Stimulated activated CD8-positive, alpha-beta memory T cell treated with anti-CD3 and anti-CD28 coated beads, Interleukin-4, amount 100 ng/mL, for 1 hour (primary cell): Measurements from ENCODE around the gene TNFAIP8L2.
"Not testable (repeated sequence)": the region's sequence is repeated elsewhere in the genome, so short reads cannot be mapped to it uniquely, and the experiment has no call there.

Experiments
- DNase-seq, 2 donors: peaks; one replicate each; pipeline ENCODE4 v3.0.0-alpha.2; 2020; ENCODE audit warnings: low read depth in 2 of 2, low spot score in 1 of 2

TNFAIP8L2 gene

GRCh38 chr1:151188667-151189066 is 32.2 kb downstream of the TNFAIP8L2 start:
- not testable (repeated sequence) for DNase-seq

GRCh38 chr1:151189637-151190445 is 33.4 kb downstream of the TNFAIP8L2 start, which contains the start of gene VPS72:
TSS of gene VPS72 (minus strand) at chr1:151190197. CDS start at chr1:151190121, 76 bp downstream.
- peak; percentile 56 to 69 for DNase-seq

- no peak for DNase-seq
These were observed 35.6 kb downstream of the TNFAIP8L2 start for GRCh38 chr1:151192047-151192446.

DNA sequence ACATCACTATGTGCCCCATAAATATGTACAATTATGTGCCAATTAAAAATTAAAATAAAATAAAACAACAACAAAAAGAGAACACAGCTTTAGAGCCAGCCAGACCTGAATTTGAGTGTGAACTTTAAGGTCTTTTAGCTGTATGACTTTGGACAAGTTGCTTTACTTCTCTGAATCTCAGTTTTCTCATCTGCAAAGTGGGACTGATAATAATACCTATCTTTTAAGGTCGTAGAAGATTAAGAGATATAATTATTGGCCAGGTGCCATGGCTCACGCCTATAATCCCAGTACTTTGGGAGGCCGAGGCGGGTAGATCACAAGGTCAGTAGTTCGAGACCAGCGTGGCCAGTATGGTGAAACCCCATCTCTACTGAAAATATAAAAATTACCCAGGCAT is 36.9 kb downstream of the TNFAIP8L2 start:
- no peak for DNase-seq

- no peak for DNase-seq
These were observed 37.4 kb downstream of the TNFAIP8L2 start for GRCh38 chr1:151193856-151194255.

- DNase-seq = not testable (repeated sequence)
These were observed 38.6 kb downstream of the TNFAIP8L2 start for GRCh38 chr1:151194894-151195594.

- no peak for DNase-seq
These were observed 39.9 kb downstream of the TNFAIP8L2 start for GRCh38 chr1:151196292-151196800.

GRCh38 chr1:151197863-151198253 is 41.4 kb downstream of the TNFAIP8L2 start:
- no peak for DNase-seq

- DNase-seq = peak; percentile 99 to 100
These were observed 42.0 kb downstream of the TNFAIP8L2 start, which contains the start of gene PIP5K1A for GRCh38 chr1:151198254-151199127. TSS of gene PIP5K1A (plus strand) at chr1:151198552. CDS start at chr1:151198997, 445 bp downstream.

GRCh38 chr1:151199873-151200581 is 43.6 kb downstream of the TNFAIP8L2 start:
- DNase-seq = no peak

- not testable (repeated sequence) for DNase-seq
These were observed 49.0 kb downstream of the TNFAIP8L2 start for GRCh38 chr1:151205381-151205965.
